HepG2 (cell line): ENCODE data around the gene C3orf52.

ENCODE experiments used
- ATF2 ChIP-seq: sonication (generic); formaldehyde crosslinking; IDR thresholded peaks from 2 replicates; pipeline ENCODE4 v1.4.0; 2020; ENCODE audit warnings: missing genetic modification reagents
- CTCF ChIP-seq: sonication (generic); formaldehyde crosslinking; IDR thresholded peaks from 2 replicates; pipeline ENCODE4 v1.5.0; 2020; ENCODE audit warnings: mild to moderate bottlenecking, missing genetic modification reagents, moderate library complexity
- ELF4 ChIP-seq: sonication (generic); formaldehyde crosslinking; IDR thresholded peaks from 2 replicates; pipeline ENCODE4 v1.5.0; 2020; ENCODE audit warnings: missing genetic modification reagents, mild to moderate bottlenecking, moderate library complexity, borderline replicate concordance
- KLF16 ChIP-seq, 2 experiments: sonication (generic) in 1 of 2; formaldehyde crosslinking in 1 of 2; IDR thresholded peaks; 2 replicates each; pipeline versions ENCODE4 v1.6.1 to v1.8.0; 2016 to 2023; ENCODE audit warnings: missing genetic modification reagents in 2 of 2, missing compliant biosample characterization in 1 of 2
- NFYB ChIP-seq: sonication (generic); formaldehyde crosslinking; IDR thresholded peaks from 2 replicates; pipeline ENCODE4 v1.4.0; 2020; ENCODE audit warnings: missing genetic modification reagents
- PCBP1 ChIP-seq: fragments of 200-400 bp; formaldehyde crosslinking; IDR thresholded peaks from 2 replicates; pipeline ENCODE4 v1.6.1; 2017; ENCODE audit warnings: mild to moderate bottlenecking, low read depth, low read length, borderline replicate concordance
- TARDBP ChIP-seq: sonication (generic); formaldehyde crosslinking; IDR thresholded peaks from 2 replicates; pipeline ENCODE4 v1.8.0; 2022; ENCODE audit warnings: mild to moderate bottlenecking, missing genetic modification reagents
- TRIM22 ChIP-seq: fragments of 450-650 bp; IDR thresholded peaks from 2 replicates; pipeline ENCODE4 v1.6.1; 2017
- ZNF224 ChIP-seq: sonication (generic); formaldehyde crosslinking; IDR thresholded peaks from 2 replicates; pipeline ENCODE4 v1.5.0; 2020; ENCODE audit warnings: mild to moderate bottlenecking, missing genetic modification reagents
- ZNF629 ChIP-seq: sonication (generic); formaldehyde crosslinking; conservative IDR thresholded peaks from 2 replicates; pipeline ENCODE4 v1.5.0; 2020; ENCODE audit warnings: missing genetic modification reagents
- TF ChIP-seq, protein P1 (sequence below): sonication (generic); formaldehyde crosslinking; IDR thresholded peaks from 2 replicates; pipeline ENCODE4 v1.4.0; 2020; ENCODE audit warnings: missing genetic modification reagents

- TF ChIP-seq KLF16 (CRISPR knock-in tag; IDR thresholded peaks at IDR 0.05): no peak
- TF ChIP-seq TRIM22: no peak
- TF ChIP-seq ZNF629: no peak
- TF ChIP-seq ATF2 (CRISPR knock-in tag): no peak
- no peak for TF ChIP-seq NFYB
- TF ChIP-seq ZNF224 (CRISPR knock-in tag): no peak
- TF ChIP-seq TARDBP: no peak
- TF ChIP-seq ELF4 (CRISPR knock-in tag): no peak
- TF ChIP-seq PCBP1: no peak
- TF ChIP-seq, protein P1, sequence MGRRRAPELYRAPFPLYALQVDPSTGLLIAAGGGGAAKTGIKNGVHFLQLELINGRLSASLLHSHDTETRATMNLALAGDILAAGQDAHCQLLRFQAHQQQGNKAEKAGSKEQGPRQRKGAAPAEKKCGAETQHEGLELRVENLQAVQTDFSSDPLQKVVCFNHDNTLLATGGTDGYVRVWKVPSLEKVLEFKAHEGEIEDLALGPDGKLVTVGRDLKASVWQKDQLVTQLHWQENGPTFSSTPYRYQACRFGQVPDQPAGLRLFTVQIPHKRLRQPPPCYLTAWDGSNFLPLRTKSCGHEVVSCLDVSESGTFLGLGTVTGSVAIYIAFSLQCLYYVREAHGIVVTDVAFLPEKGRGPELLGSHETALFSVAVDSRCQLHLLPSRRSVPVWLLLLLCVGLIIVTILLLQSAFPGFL (CRISPR knock-in tag): no peak
- TF ChIP-seq CTCF (CRISPR knock-in tag): no peak
Measured at GRCh38 chr3:112092496-112093179, 6.4 kb downstream of the C3orf52 start.
